Transverse colon (tissue), 3 donors: ENCODE data around the gene PLA2G4E.

Experiments used
- EP300 ChIP-seq: sonication (generic); formaldehyde crosslinking; IDR thresholded peaks from one replicate; pipeline ENCODE4 v1.6.1; 2017; ENCODE audit warnings: antibody characterized with exemption, low read depth
- TF ChIP-seq, protein P1 (sequence below), 5 experiments: fragments of 200-600 bp in 3 of 5; fragments of 450-650 bp in 2 of 5; sonication (generic) in 3 of 5; IDR thresholded peaks; 1 replicate in 2 of 5; 2 replicates in 3 of 5; pipeline ENCODE4 v1.5.1; 2016 to 2017; ENCODE audit warnings: antibody characterized with exemption in 5 of 5, inconsistent platforms in 3 of 5, mild to moderate bottlenecking in 2 of 5, moderate library complexity in 1 of 5

DNA sequence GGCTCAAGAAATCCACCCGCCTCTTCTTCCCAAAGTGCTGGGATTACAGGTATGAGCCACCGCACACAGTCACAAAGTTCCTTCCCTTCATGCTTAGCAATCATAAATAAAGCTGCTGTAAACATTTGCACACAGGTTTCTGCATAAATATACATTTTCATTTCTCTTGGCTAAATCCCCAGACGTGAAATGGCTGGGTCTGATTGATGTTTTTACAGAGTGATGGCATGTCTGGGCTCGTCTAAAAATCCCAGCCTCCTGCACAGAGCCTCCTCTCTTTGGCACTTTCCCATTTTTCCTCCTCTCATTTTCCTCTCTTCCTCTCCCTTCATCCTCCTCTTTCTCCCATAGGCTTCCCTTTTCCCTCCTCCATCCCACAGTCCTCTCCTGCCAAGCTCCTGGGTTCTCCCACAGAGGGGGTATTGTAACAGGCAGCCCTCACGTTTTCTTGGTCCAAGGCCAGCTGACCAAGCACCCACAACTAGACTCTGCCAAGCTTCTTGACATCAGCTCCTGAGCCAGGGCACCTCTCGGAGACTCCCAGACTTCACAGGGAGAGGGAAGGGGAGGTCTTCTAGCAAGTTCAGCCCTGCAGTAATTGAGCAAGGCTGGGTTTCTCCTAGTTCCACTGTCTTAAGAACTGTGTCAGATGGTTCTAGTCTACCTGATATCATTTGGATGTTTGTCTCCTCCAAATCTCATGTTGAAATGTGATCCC is 10.5 kb upstream of the PLA2G4E start:
- TF ChIP-seq, protein P1, sequence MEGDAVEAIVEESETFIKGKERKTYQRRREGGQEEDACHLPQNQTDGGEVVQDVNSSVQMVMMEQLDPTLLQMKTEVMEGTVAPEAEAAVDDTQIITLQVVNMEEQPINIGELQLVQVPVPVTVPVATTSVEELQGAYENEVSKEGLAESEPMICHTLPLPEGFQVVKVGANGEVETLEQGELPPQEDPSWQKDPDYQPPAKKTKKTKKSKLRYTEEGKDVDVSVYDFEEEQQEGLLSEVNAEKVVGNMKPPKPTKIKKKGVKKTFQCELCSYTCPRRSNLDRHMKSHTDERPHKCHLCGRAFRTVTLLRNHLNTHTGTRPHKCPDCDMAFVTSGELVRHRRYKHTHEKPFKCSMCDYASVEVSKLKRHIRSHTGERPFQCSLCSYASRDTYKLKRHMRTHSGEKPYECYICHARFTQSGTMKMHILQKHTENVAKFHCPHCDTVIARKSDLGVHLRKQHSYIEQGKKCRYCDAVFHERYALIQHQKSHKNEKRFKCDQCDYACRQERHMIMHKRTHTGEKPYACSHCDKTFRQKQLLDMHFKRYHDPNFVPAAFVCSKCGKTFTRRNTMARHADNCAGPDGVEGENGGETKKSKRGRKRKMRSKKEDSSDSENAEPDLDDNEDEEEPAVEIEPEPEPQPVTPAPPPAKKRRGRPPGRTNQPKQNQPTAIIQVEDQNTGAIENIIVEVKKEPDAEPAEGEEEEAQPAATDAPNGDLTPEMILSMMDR (IDR thresholded peaks at IDR 0.05) = no peak
- no peak for TF ChIP-seq EP300
